ENCODE data around the gene HOMER3.

Gene HOMER3

GRCh38 chr19:18969931-18970659 is 29.1 kb upstream of the HOMER3 start (continued):
- TF ChIP-seq ZNF664 (tag by site-specific recombination; IDR thresholded peaks at IDR 0.05) = no peak
- TF ChIP-seq ZNF48 (tag by site-specific recombination; IDR thresholded peaks at IDR 0.05) = no peak
- no peak for TF ChIP-seq ZNF473 (tag by site-specific recombination; IDR thresholded peaks at IDR 0.05)
- TF ChIP-seq ZBTB17 (tag by site-specific recombination; IDR thresholded peaks at IDR 0.05) = peak; percentile 39
- no peak for TF ChIP-seq ZNF324 (tag by site-specific recombination; IDR thresholded peaks at IDR 0.05)

GRCh38 chr19:18967358-18968146 is 26.5 kb upstream of the HOMER3 start:
- Histone ChIP-seq H3K4me3 (ENCODE audit: low read depth, low read length) (no peak overlapping the region), H3K27ac (ENCODE audit: extremely low read depth, low read depth, low read length) (no peak overlapping the region), H3K4me1 (ENCODE audit: control insufficient read depth, insufficient read depth, low read length) (peaks cover 5% of the 10 kb centered on the region; the same call in 1 of the 2 replicates), H3K36me3 (ENCODE audit: control insufficient read depth in 2 of 2, insufficient read depth in 1 of 2, low read length in 2 of 2) (no peaks in the 10 kb centered on the region), H3K9me3 (ENCODE audit: control insufficient read depth, insufficient read depth, low read depth, low read length) (no peaks in the 10 kb centered on the region)
- ChIA-PET CTCF (interaction anchor here (1.2 kb wide), 1 partner anchor 19 kb away, joined by 6 read pairs; no protein-coding TSS in a partner anchor), POLR2A (interaction anchor here (0.6 kb wide), 1 partner anchor 31 kb away, joined by 3 read pairs; no protein-coding TSS in a partner anchor)
- TF ChIP-seq ZNF521 (tag by site-specific recombination; IDR thresholded peaks at IDR 0.05) (no peak), ZNF658 (tag by site-specific recombination; IDR thresholded peaks at IDR 0.05) (no peak), WT1 (tag by site-specific recombination; IDR thresholded peaks at IDR 0.05) (0 out of 2 replicates have a peak, but pooled peaks have one; percentile 29), ZNF24 (tag by site-specific recombination; IDR thresholded peaks at IDR 0.05) (no peak), ZNF184 (tag by site-specific recombination; IDR thresholded peaks at IDR 0.05) (no peak)

GRCh38 chr19:18966307-18966706 is 25.3 kb upstream of the HOMER3 start:
- Histone ChIP-seq H3K4me1 (ENCODE audit: control insufficient read depth, insufficient read depth, low read length) (no peaks in the 10 kb centered on the region), H3K27ac (ENCODE audit: extremely low read depth, low read depth, low read length) (no peak overlapping the region), H3K4me3 (ENCODE audit: low read depth, low read length) (no peak overlapping the region), H3K9me3 (ENCODE audit: control insufficient read depth, insufficient read depth, low read depth, low read length) (no peaks in the 10 kb centered on the region), H3K36me3 (ENCODE audit: control insufficient read depth in 2 of 2, insufficient read depth in 1 of 2, low read length in 2 of 2) (no peaks in the 10 kb centered on the region)
- CTCF ChIA-PET = interaction anchor here (0.5 to 1.6 kb wide), 3 partner anchors 26 to 1235 kb away, joined by 3 to 5 read pairs (median 3); no protein-coding TSS in a partner anchor
- POLR2A ChIA-PET = interaction anchor here (1.2 kb wide), 1 partner anchor 21 kb away, joined by 4 read pairs; no protein-coding TSS in a partner anchor
- 0 out of 2 replicates have a peak, but pooled peaks have one; percentile 25 for TF ChIP-seq PRDM1 (tag by site-specific recombination; IDR thresholded peaks at IDR 0.05)
- TF ChIP-seq ZNF473 (tag by site-specific recombination; IDR thresholded peaks at IDR 0.05) = no peak
- TF ChIP-seq PRDM10 (tag by site-specific recombination; IDR thresholded peaks at IDR 0.05) = peak; percentile 68
- TF ChIP-seq ZNF596 (tag by site-specific recombination; IDR thresholded peaks at IDR 0.05) = 0 out of 2 replicates have a peak, but pooled peaks have one; percentile 9

- H3K27ac ChIP-seq (ENCODE audit: extremely low read depth, low read depth, low read length) = no peak overlapping the region
- no peaks in the 10 kb centered on the region for H3K9me3 ChIP-seq (ENCODE audit: control insufficient read depth, insufficient read depth, low read depth, low read length)
- TF ChIP-seq PRDM2 (tag by site-specific recombination; IDR thresholded peaks at IDR 0.05; ENCODE audit: borderline replicate concordance) (no peak), REPIN1 (tag by site-specific recombination; IDR thresholded peaks at IDR 0.05; ENCODE audit: low read depth) (peak; percentile 76; the same call in 1 of the 2 replicates)
- POLR2A ChIA-PET = no interaction called here
- no peak overlapping the region for H3K4me3 ChIP-seq (ENCODE audit: low read depth, low read length)
- H3K4me1 ChIP-seq (ENCODE audit: control insufficient read depth, insufficient read depth, low read length) = no peaks in the 10 kb centered on the region
- H3K36me3 ChIP-seq (ENCODE audit: control insufficient read depth in 2 of 2, insufficient read depth in 1 of 2, low read length in 2 of 2) = no peaks in the 10 kb centered on the region
- CTCF ChIA-PET = interaction anchor here (0.6 kb wide), 1 partner anchor 957 kb away, joined by 3 read pairs; no protein-coding TSS in a partner anchor
These were observed 23.1 kb upstream of the HOMER3 start for GRCh38 chr19:18964121-18964520.

All from HEK293 (cell line).